GM12878 (cell line): ENCODE data around the gene RASGRF2. TPM values are rescaled to one million over a fixed set of nuclear protein-coding genes. Genes with fewer than 3 reads are reported as not detected.

Experiments
- ATAC-seq: fragments of 200-7000 bp; cut with Tn5 transposase; 3 replicates; pipeline ENCODE4 v1.9.1; 2020; ENCODE audit warnings: mild to moderate bottlenecking, moderate library complexity
- BruUV-seq: library from RNA; stranded (reverse); fragments of 400-500 nt; replicated peaks from 2 replicates; lab custom pipeline; 2021; lab: Mats Ljungman, UMichigan
- CTCF ChIA-PET: fragments of 300-600 bp; sonication (Branson Sonifier 250); formaldehyde crosslinking; extraction: SDS; loops from one replicate; lab custom pipeline; 2021; ENCODE audit warnings: inconsistent platforms; lab: Yijun Ruan, JAX
- POLR2A ChIA-PET: fragments of 350-600 bp; formaldehyde crosslinking; extraction: SDS; loops from one replicate; lab custom pipeline; 2021; ENCODE audit warnings: inconsistent platforms; lab: Charles Lee
- RAD21 ChIA-PET: fragments of 300-600 bp; sonication (Branson Sonifier 250); formaldehyde crosslinking; loops from one replicate; lab custom pipeline; 2023; ENCODE audit warnings: antibody characterized with exemption; ENCODE audit not compliant: unreplicated experiment; lab: Charles Lee
- SMC1A ChIA-PET: fragments of 300-600 bp; sonication (Branson Sonifier 250); formaldehyde crosslinking; loops from one replicate; lab custom pipeline; 2023; ENCODE audit not compliant: unreplicated experiment, uncharacterized antibody; lab: Charles Lee
- DNase-seq: peaks from one replicate; pipeline ENCODE4 v3.0.0-alpha.2; 2011; ENCODE audit warnings: low read depth, low spot score
- FAIRE-seq: peaks from 3 replicates; lab custom pipeline; 2011; peaks lifted over from hg19 to GRCh38; lab: Jason Lieb, UNC
- H2AFZ ChIP-seq: 2 replicates; pipeline ENCODE4 v1.6.0; 2011; ENCODE audit warnings: low read depth, low read length, control low read depth; ENCODE audit not compliant: control insufficient read depth
- H3K27ac ChIP-seq: 2 replicates; pipeline ENCODE4 v1.5.1; 2011; ENCODE audit warnings: control low read depth; ENCODE audit not compliant: control insufficient read depth, insufficient read depth
- H3K27me3 ChIP-seq, 2 experiments: replicated peaks in 1 of 2; 2 replicates each; pipeline versions ENCODE4 v1.6.0 to v1.6.1; 2011; ENCODE audit warnings: low read length in 1 of 2; ENCODE audit not compliant: control insufficient read depth in 2 of 2, insufficient read depth in 2 of 2
- H3K36me3 ChIP-seq, 2 experiments: 2 replicates each; pipeline ENCODE4 v1.5.1; 2011; ENCODE audit warnings: low read length in 1 of 2; ENCODE audit not compliant: control insufficient read depth in 2 of 2, insufficient read depth in 2 of 2
- H3K4me1 ChIP-seq: 2 replicates; pipeline ENCODE4 v1.6.1; 2011; ENCODE audit warnings: mild to moderate bottlenecking, low read length, moderate library complexity, mixed read lengths; ENCODE audit not compliant: control insufficient read depth, insufficient read depth
- H3K4me2 ChIP-seq: 2 replicates; pipeline ENCODE4 v1.6.0; 2011; ENCODE audit warnings: control low read depth; ENCODE audit not compliant: control insufficient read depth, insufficient read depth
- H3K4me3 ChIP-seq: fragments of 200-600 bp; sonication (generic); 2 replicates; pipeline ENCODE4 v1.5.1; 2016
- H3K79me2 ChIP-seq: 2 replicates; pipeline ENCODE4 v1.6.0; 2011; ENCODE audit warnings: low read length; ENCODE audit not compliant: control insufficient read depth, insufficient read depth
- H3K9ac ChIP-seq: 2 replicates; pipeline ENCODE4 v1.8.0; 2011; ENCODE audit warnings: low read length, control low read depth, mixed read lengths; ENCODE audit not compliant: control insufficient read depth, insufficient read depth
- H3K9me3 ChIP-seq: replicated peaks from 3 replicates; pipeline ENCODE4 v1.5.1; 2011; ENCODE audit warnings: mild to moderate bottlenecking, low read length; ENCODE audit not compliant: control insufficient read depth, insufficient read depth
- H4K20me1 ChIP-seq: 2 replicates; pipeline ENCODE4 v1.6.0; 2011; ENCODE audit not compliant: control insufficient read depth, insufficient read depth
- BCL11A ChIP-seq: IDR thresholded peaks from 2 replicates; pipeline ENCODE4 v1.6.1; 2011; ENCODE audit warnings: low read depth, low read length
- CBX5 ChIP-seq: sonication (generic); IDR thresholded peaks from 2 replicates; pipeline ENCODE4 v1.6.1; 2016; ENCODE audit warnings: low read depth, moderate library complexity, mild to moderate bottlenecking, inconsistent platforms
- GATAD2B ChIP-seq: fragments of 450-650 bp; conservative IDR thresholded peaks from 2 replicates; pipeline ENCODE4 v1.6.1; 2017; ENCODE audit warnings: low read depth, mild to moderate bottlenecking, moderate library complexity
- JUNB ChIP-seq: IDR thresholded peaks from 2 replicates; pipeline ENCODE4 v1.6.1; 2016; ENCODE audit warnings: antibody characterized with exemption, mild to moderate bottlenecking
- MTA2 ChIP-seq: fragments of 450-650 bp; IDR thresholded peaks from 2 replicates; pipeline ENCODE4 v1.6.1; 2016; ENCODE audit warnings: low read depth, mild to moderate bottlenecking, moderate library complexity
- MYC ChIP-seq: IDR thresholded peaks from 2 replicates; pipeline ENCODE4 v1.6.1; 2011; ENCODE audit warnings: mild to moderate bottlenecking, low read length, moderate library complexity, inconsistent platforms; ENCODE audit not compliant: insufficient read depth, insufficient replicate concordance, insufficient read length, severe bottlenecking
- POLR2AphosphoS2 ChIP-seq: IDR thresholded peaks from 2 replicates; pipeline ENCODE4 v1.6.1; 2011; ENCODE audit warnings: low read depth, mild to moderate bottlenecking, low read length, improper control_type of control experiment, moderate library complexity
- SPI1 ChIP-seq: IDR thresholded peaks from 2 replicates; pipeline ENCODE4 v1.6.1; 2011; ENCODE audit warnings: low read depth, mild to moderate bottlenecking, low read length, moderate library complexity, borderline replicate concordance; ENCODE audit not compliant: insufficient read depth
- WGBS: methylation state at CpG from one replicate; pipeline ENCODE4 v1.1.6; 2016; ENCODE audit warnings: low lambda C conversion rate; ENCODE audit not compliant: insufficient replicate concordance, insufficient coverage; ENCODE audit errors: missing lambda C conversion rate; 5-methylcytosine and 5-hydroxymethylcytosine counted together
- in situ Hi-C: fragments of 300-500 bp; cut with MboI; formaldehyde crosslinking; loops from 9 replicates; pipeline ENCODE4 v1.14.3; 2018; ENCODE audit warnings: mixed read lengths
- intact Hi-C: fragments of 100-400 bp; cut with micrococcal nuclease; formaldehyde crosslinking; loops from one replicate; pipeline ENCODE4 v1.14.2; 2022; ENCODE audit not compliant: unreplicated experiment
- polyA plus RNA-seq, 11 experiments: library from polyadenylated mRNA; depleted of rRNA in 4 of 11; unstranded in 6 of 11; stranded (reverse) in 5 of 11; fragments of >200 nt; fragmentation: Nextera tagmentation in 4 of 11; fragmentation: Illumina TruSeq in 1 of 11; extraction: Ambion mirVana in 4 of 11; extraction: Trizol in 1 of 11; gene quantifications; 1 replicate in 1 of 11; 2 replicates in 10 of 11; pipeline versions ENCODE4 v1.2.1 to v1.2.3, GENCODE V29; 2011 to 2016; ENCODE audit warnings: inconsistent platforms in 2 of 11, missing spikeins in 2 of 11, low read depth in 1 of 11
- total RNA-seq, 4 experiments: library from RNA; depleted of rRNA in 3 of 4; stranded (reverse); fragments of >200 nt in 3 of 4; fragmentation: Illumina TruSeq in 1 of 4; extraction: Trizol in 1 of 4; gene quantifications; 2 replicates each; pipeline versions ENCODE4 v1.2.1 to v1.2.3, GENCODE V29; 2013 to 2021
- TF ChIP-seq, protein P1 (sequence below): IDR thresholded peaks from 2 replicates; pipeline ENCODE4 v1.6.1; 2011; ENCODE audit warnings: borderline replicate concordance, low read depth, mild to moderate bottlenecking, moderate library complexity, low read length; ENCODE audit not compliant: insufficient read depth, poor library complexity, severe bottlenecking
- TF ChIP-seq, protein P2 (sequence below): fragments of 450-650 bp; IDR thresholded peaks from 2 replicates; pipeline ENCODE4 v1.6.1; 2017; ENCODE audit warnings: mild to moderate bottlenecking, moderate library complexity
- TF ChIP-seq, protein P3 (sequence below): IDR thresholded peaks from 2 replicates; pipeline ENCODE4 v1.6.1; 2012; ENCODE audit warnings: mild to moderate bottlenecking, low read depth, low read length
- TF ChIP-seq, protein P4 (sequence below), 3 experiments: IDR thresholded peaks in 2 of 3; conservative IDR thresholded peaks in 1 of 3; 2 replicates each; pipeline ENCODE4 v1.5.1; 2011; ENCODE audit warnings: low read depth in 3 of 3, low read length in 3 of 3, mild to moderate bottlenecking in 3 of 3, control low read depth in 2 of 3, moderate library complexity in 2 of 3, inconsistent platforms in 1 of 3, mixed read lengths in 1 of 3; ENCODE audit not compliant: control insufficient read depth in 2 of 3, insufficient read depth in 1 of 3; ENCODE audit errors: extremely low read depth in 1 of 3

Gene RASGRF2
- total and polyA plus RNA-seq, 10 of the 15 experiments (the other 5 are each of a cell fraction or from before 2014, with no cell fraction given), result 0.05 to 0.24 (median 0.07) TPM

DNA sequence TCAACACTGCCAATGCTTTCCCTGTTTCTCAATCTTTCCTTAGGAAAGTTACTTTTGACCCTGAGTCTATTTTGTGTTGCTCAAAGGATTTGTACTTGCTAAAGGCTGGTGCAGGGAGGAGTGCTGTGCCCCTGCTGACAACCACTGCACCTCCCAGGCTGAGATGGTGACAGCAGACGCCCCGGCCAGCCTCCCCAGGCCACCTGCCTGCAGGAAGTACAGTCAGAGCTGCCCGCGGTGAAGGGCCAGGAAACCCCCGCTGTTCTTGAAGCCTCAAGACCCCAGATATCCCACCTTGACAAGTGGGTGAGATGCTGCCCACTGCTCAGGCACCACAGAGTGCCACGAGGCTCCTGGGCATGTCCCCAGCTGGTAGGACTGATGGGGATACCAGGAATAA, 228.8 kb downstream of the RASGRF2 start:
- no peaks in the 10 kb centered on the region for H3K27me3 ChIP-seq
- H3K9ac ChIP-seq, result no peak overlapping the region
- DNase-seq (no peak), ATAC-seq (peak; percentile 84), FAIRE-seq (no peak)
- intact Hi-C loops, result no loop called here
- H3K9me3 ChIP-seq, result no peaks in the 10 kb centered on the region
- H4K20me1 ChIP-seq, result no peaks in the 10 kb centered on the region
- no peaks in the 10 kb centered on the region for H3K79me2 ChIP-seq
- H3K4me1 ChIP-seq, result peaks cover 15% of the 10 kb centered on the region
- RAD21 ChIA-PET, result interaction anchor here (0.7 kb wide), 1 partner anchor 506 kb away, joined by 4 read pairs; no protein-coding TSS in a partner anchor
- WGBS, result 19% methylated on average over 6 of the region's 6 CpGs
- no peak overlapping the region for H3K27ac ChIP-seq
- in situ Hi-C loops, result no loop called here
- BruUV-seq, result no TSS peak
- peak overlapping the region; percentile 55 for H2AFZ ChIP-seq
- H3K4me3 ChIP-seq, result no peak overlapping the region
- POLR2A ChIA-PET, result interaction anchor here (0.6 to 0.7 kb wide), 2 partner anchors 511 to 933 kb away, joined by 3 read pairs; partner anchors contain the start of gene SERINC5
- SMC1A ChIA-PET, result no interaction called here
- H3K4me2 ChIP-seq, result no peak overlapping the region; the same call in 1 of the 2 replicates
- H3K36me3 ChIP-seq, result no peaks in the 10 kb centered on the region
- CTCF ChIA-PET, result interaction anchor here (0.6 to 5.3 kb wide), 4 partner anchors 18 to 997 kb away, joined by 3 to 24 read pairs (median 4); no protein-coding TSS in a partner anchor
- no peak for TF ChIP-seq GATAD2B
- TF ChIP-seq MTA2, result no peak
- TF ChIP-seq MYC, result no peak
- TF ChIP-seq, protein P1, sequence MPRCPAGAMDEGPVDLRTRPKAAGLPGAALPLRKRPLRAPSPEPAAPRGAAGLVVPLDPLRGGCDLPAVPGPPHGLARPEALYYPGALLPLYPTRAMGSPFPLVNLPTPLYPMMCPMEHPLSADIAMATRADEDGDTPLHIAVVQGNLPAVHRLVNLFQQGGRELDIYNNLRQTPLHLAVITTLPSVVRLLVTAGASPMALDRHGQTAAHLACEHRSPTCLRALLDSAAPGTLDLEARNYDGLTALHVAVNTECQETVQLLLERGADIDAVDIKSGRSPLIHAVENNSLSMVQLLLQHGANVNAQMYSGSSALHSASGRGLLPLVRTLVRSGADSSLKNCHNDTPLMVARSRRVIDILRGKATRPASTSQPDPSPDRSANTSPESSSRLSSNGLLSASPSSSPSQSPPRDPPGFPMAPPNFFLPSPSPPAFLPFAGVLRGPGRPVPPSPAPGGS, result no peak
- TF ChIP-seq, protein P2, sequence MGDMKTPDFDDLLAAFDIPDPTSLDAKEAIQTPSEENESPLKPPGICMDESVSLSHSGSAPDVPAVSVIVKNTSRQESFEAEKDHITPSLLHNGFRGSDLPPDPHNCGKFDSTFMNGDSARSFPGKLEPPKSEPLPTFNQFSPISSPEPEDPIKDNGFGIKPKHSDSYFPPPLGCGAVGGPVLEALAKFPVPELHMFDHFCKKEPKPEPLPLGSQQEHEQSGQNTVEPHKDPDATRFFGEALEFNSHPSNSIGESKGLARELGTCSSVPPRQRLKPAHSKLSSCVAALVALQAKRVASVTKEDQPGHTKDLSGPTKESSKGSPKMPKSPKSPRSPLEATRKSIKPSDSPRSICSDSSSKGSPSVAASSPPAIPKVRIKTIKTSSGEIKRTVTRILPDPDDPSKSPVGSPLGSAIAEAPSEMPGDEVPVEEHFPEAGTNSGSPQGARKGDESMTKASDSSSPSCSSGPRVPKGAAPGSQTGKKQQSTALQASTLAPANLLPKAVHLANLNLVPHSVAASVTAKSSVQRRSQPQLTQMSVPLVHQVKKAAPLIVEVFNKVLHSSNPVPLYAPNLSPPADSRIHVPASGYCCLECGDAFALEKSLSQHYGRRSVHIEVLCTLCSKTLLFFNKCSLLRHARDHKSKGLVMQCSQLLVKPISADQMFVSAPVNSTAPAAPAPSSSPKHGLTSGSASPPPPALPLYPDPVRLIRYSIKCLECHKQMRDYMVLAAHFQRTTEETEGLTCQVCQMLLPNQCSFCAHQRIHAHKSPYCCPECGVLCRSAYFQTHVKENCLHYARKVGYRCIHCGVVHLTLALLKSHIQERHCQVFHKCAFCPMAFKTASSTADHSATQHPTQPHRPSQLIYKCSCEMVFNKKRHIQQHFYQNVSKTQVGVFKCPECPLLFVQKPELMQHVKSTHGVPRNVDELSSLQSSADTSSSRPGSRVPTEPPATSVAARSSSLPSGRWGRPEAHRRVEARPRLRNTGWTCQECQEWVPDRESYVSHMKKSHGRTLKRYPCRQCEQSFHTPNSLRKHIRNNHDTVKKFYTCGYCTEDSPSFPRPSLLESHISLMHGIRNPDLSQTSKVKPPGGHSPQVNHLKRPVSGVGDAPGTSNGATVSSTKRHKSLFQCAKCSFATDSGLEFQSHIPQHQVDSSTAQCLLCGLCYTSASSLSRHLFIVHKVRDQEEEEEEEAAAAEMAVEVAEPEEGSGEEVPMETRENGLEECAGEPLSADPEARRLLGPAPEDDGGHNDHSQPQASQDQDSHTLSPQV, result no peak
- TF ChIP-seq CBX5, result no peak
- no peak for TF ChIP-seq POLR2AphosphoS2
- no peak for TF ChIP-seq BCL11A
- TF ChIP-seq, protein P3, sequence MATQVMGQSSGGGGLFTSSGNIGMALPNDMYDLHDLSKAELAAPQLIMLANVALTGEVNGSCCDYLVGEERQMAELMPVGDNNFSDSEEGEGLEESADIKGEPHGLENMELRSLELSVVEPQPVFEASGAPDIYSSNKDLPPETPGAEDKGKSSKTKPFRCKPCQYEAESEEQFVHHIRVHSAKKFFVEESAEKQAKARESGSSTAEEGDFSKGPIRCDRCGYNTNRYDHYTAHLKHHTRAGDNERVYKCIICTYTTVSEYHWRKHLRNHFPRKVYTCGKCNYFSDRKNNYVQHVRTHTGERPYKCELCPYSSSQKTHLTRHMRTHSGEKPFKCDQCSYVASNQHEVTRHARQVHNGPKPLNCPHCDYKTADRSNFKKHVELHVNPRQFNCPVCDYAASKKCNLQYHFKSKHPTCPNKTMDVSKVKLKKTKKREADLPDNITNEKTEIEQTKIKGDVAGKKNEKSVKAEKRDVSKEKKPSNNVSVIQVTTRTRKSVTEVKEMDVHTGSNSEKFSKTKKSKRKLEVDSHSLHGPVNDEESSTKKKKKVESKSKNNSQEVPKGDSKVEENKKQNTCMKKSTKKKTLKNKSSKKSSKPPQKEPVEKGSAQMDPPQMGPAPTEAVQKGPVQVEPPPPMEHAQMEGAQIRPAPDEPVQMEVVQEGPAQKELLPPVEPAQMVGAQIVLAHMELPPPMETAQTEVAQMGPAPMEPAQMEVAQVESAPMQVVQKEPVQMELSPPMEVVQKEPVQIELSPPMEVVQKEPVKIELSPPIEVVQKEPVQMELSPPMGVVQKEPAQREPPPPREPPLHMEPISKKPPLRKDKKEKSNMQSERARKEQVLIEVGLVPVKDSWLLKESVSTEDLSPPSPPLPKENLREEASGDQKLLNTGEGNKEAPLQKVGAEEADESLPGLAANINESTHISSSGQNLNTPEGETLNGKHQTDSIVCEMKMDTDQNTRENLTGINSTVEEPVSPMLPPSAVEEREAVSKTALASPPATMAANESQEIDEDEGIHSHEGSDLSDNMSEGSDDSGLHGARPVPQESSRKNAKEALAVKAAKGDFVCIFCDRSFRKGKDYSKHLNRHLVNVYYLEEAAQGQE, result no peak
- TF ChIP-seq JUNB, result no peak
- TF ChIP-seq, protein P4, sequence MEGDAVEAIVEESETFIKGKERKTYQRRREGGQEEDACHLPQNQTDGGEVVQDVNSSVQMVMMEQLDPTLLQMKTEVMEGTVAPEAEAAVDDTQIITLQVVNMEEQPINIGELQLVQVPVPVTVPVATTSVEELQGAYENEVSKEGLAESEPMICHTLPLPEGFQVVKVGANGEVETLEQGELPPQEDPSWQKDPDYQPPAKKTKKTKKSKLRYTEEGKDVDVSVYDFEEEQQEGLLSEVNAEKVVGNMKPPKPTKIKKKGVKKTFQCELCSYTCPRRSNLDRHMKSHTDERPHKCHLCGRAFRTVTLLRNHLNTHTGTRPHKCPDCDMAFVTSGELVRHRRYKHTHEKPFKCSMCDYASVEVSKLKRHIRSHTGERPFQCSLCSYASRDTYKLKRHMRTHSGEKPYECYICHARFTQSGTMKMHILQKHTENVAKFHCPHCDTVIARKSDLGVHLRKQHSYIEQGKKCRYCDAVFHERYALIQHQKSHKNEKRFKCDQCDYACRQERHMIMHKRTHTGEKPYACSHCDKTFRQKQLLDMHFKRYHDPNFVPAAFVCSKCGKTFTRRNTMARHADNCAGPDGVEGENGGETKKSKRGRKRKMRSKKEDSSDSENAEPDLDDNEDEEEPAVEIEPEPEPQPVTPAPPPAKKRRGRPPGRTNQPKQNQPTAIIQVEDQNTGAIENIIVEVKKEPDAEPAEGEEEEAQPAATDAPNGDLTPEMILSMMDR (IDR thresholded peaks at IDR 0.05 in 2 of 3, conservative IDR thresholded peaks at IDR 0.05 in 1 of 3; ENCODE audit: control insufficient read depth in 2 of 3, extremely low read depth in 1 of 3, insufficient read depth in 1 of 3, low read depth in 3 of 3, low read length in 3 of 3), result no peak
- TF ChIP-seq SPI1, result no peak
